NCI-H226 (cell line): ENCODE results near the gene CCHCR1.

ENCODE experiments used
- DNase-seq: peaks from one replicate; pipeline ENCODE4 v3.0.0-alpha.2; 2015

The CCHCR1 gene

DNA sequence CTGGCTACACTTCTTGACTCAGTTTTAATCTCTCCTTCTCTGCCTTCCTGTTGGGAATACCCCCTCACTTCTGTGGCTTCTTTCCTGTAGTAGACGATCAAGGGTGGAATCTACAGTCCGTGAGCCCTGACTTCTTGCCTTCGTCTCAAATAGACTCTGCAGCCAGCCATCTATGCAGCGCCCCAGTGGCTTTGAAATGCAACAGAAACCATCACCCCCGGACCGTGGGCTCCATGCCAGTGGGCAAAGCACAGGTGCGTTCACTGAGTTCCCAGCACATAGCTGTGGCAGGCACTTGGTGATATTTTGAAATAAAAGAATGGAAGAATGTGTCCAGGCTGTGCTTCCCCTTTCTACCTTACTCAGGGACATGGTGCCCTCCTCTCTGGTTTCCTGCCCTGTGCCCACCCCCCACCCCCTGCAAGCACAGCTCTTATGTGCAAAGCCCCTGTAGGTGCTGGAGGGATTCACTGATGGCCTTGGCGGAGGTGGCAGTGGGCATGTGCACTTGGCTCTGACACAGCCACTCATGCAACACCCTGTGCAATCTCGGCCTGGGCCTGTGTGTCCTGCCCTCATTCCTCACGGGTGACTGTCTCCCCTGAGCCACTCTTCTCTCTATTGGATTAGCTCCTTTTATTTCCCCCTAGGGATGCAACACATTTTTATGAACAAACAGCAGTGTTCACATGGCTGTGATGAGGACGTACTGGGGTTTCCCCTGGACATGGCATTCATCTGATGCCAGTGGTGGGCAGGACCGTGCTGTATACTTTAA is 31.8 kb downstream of the CCHCR1 start:
- peak; percentile 56 for DNase-seq

DNA sequence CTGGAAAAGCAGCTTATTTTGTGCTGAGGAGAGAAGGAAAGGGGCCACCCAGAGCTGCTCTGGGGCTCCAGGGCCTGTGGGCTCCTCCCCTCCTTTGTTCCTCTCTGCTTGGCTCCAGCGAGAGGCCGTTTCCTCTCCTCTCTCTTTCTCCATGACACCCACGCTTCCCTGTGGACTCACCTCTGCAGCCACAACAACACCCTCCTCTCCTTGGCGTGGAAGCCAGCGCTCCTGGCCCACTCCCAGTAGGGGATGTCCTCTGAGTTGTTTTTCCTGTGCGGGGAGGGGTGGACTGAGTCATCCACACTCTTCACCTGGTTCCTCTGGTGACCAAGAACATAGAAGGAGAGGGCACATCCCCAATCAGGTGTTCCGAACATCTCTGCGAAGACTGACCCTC is 32.4 kb downstream of the CCHCR1 start:
- peak; percentile 45 for DNase-seq

- DNase-seq = peak; percentile 95
Measured at GRCh38 chr6:31122791-31123706, 34.6 kb downstream of the CCHCR1 start.

DNA sequence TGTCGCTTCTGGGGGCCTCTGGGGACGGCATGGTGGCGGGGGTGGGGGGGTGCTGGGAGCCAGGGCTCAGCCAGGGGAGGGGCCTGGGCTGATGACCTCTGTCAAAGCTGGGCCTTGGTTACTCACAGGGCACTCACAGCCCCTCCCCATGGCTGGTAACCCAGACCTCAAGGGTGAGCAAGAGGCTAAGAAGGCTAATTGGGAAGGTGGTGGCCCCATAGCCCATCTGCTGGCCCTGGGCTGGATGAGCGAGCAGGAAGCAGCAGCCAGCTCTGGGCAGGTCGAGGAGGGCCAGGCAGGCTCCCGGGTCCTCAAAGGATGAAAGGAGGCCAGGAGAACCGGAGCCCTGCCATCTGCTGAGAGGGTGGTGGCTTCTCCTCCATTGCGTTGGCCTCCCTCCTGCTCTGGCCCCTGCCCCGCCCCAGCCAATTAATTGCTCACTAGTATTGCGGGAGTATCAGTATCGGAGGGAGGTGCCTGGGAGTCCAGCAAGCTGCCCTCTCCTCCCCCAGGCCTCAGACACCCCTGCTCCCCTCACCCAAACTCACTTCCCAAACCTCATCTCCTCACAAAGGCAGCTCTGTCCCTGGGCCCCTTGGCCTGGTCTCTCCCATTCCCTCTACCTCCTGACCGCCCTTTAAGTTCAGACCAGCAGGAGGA is 36.3 kb downstream of the CCHCR1 start:
- DNase-seq = no peak

DNA sequence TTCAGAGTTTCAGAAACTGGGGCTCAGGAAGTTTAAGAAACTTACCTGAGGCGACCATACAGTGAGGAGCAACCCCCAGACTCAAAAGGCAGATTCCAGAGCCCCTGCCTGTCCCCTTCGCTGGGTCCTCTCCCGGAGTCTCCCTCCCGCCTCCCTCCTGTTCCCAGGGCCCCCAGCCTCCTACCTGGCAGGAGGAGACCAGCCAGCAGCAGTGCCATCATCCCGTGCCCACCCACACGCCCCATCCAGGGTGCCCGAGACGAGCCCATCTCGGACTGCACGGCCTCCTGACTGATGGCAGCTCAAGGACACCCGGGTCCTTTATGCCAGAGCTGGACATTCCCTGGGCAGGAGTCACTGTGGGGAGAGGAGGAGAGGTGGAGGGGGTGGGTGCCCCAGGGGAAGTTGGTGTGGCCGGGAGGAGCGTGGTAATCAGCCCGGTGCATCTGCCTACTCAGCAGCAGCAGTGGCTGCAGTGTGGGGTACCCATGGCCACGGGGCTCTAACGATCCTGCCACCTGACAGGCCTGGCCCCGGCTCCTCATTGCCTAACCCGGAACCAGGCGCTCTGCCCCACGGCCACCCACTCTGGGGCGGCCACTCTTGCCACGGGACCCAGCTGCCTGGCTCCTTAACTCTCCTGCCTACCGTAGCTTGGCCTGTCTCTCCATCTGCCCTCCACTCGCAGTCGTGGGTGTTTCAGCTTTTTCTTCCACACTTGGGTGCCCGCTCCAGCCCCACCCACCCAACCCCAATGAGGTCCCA is 37.3 kb downstream of the CCHCR1 start, which contains the start of gene CDSN:
Gene CDSN (minus strand): TSS at position 296 of the 765 bp plus-strand sequence. CDS start 27 bp downstream, at position 269.
- no peak for DNase-seq

DNA sequence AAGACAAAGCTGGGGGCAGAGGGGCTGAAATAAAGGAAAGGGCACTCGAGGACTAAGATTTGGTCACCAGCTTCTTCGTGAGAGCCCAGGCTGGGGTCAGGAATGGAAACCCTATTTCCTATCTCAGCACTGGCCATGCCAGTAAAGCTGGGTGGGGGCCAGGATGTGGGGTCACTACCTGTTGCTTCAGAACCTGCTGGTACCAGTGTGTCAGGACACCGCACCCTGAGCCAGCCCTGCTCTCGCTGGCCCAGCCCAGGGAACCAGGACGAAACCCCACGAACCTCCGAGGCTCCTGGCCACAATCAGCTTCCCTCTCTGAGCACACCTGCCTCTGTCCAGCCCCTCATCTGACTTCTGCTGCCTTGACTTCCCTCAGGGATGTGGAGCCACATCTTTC is 39.4 kb downstream of the CCHCR1 start:
- no peak for DNase-seq

DNA sequence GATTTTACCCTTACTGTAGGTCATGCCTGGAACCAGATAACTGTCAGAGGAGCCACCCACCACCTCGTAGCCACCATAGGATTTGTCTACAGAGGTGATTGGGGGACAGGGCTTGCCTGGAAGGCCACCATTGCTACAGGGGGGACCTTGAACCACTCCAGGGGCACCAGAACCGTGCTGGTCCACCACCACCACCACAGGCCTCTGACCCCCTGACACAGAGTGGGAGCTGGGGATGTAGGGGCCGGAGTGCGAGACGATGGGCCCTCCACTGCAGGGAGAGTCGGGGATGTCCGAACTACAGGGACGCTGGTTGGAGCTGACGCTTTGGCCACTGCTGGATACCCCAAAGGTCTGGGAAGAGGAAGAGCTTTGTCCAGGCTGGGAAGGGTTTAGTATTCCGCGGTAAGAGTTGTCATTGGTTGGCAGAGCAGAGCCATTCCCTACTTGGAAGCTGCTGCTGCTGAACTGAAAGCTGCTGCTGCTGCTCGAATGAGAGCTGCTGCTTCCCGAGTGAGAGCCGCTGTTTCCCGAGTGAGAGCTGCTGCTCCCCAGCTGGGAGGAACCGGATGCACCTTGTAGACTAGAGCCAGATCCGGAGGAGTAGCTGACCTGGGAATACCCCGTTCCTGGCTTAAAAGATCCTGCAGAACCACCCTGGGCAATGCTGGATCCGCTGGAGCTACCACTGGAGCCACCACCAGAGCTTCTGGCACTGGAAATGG is 40.8 kb downstream of the CCHCR1 start:
- DNase-seq = no peak

GRCh38 chr6:31115941-31116560 is 41.6 kb downstream of the CCHCR1 start:
- no peak for DNase-seq

DNA sequence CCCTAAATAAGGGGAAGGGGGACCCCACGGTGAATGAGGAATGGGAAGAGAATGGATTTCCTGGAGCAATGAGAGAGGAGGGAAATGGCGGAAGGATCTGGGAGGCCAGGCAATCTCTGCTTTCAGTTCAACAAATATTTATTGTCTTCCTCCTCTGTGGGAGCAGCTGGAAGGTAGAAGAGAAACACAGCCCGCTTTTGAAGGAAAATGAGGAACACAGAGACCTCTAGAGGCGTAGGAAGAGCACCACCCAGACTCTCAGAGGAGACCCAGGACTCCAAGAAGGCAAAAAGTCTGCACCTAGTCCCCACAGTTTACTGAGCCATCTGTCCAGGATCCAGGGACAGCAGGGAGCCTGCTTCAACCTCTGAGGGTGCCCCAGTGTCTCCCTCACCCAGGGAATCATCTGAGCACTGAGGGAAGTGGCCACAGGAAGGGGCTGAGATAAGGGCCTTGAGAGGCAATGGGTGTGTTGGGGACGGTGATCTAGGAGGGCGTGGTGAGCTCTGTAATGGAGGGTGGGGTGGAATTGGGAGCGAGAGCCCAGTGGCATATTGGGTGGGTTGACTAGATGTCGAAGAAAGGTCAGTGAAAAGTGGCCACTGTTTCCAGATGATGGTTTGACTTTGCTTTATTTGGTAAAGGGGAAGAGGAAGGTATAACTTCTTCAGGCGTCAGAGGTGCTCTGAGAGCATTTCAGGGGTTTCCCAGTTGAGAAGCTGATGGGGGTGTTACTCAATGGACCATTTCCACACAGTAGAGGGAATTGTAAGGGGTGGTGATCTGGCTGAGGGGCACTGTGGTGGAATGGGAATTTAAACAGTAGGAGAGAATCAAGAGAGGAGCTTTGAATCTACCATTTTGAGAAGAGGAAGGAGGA is 42.4 kb downstream of the CCHCR1 start:
- peak; percentile 68 for DNase-seq

- peak; percentile 95 for DNase-seq
Measured at GRCh38 chr6:31114541-31114878, 43.1 kb downstream of the CCHCR1 start, which contains the start of gene PSORS1C1. TSS of gene PSORS1C1 (plus strand) at chr6:31114800. CDS start at chr6:31129633, 14,833 bp downstream.

- no peak for DNase-seq
Measured at GRCh38 chr6:31113861-31114540, 43.6 kb downstream of the CCHCR1 start.

DNA sequence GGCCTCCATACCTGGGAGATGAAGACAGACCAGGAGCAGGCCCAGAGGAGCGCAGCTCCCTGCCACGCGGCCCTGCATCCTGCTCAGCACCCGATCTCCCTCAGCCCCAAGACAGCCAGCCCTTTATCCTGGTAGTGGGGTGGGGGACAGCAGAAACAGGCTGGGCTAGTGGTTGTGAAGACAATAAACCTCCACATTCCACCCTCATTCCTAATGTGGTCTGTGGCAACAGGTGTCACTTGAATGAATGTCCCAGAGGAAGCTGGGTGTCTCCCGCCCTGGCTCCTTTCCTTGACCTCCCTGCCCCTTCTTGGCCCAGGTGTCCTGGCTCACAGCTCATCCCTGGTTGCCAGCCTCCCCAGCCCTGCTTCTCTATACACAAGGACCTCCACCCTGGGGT is 45.1 kb downstream of the CCHCR1 start, which contains the start of gene C6orf15:
Gene C6orf15 (minus strand): TSS at position 98 of the 400 bp plus-strand sequence. CDS start 20 bp downstream, at position 78.
- no peak for DNase-seq

DNA sequence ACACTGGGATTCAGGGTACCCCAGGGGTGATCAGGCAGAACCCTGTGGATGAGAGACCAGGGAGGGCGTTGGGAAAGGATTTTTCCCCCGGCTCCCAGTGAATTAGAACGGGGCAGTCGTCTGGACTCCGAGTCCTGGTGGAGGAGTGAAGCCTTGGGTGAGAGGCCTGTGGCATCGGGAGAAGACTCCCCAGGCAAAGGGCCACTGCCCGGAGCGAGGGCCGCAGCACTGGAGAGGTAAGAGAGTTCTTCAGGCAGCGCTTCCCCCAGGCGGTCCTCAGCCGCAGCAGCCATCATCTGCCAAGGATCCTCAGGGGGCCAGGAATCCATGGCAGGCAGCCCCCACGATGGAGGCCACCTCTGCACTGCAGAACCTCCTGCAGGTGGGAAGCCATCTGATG is 45.9 kb downstream of the CCHCR1 start:
- no peak for DNase-seq

DNA sequence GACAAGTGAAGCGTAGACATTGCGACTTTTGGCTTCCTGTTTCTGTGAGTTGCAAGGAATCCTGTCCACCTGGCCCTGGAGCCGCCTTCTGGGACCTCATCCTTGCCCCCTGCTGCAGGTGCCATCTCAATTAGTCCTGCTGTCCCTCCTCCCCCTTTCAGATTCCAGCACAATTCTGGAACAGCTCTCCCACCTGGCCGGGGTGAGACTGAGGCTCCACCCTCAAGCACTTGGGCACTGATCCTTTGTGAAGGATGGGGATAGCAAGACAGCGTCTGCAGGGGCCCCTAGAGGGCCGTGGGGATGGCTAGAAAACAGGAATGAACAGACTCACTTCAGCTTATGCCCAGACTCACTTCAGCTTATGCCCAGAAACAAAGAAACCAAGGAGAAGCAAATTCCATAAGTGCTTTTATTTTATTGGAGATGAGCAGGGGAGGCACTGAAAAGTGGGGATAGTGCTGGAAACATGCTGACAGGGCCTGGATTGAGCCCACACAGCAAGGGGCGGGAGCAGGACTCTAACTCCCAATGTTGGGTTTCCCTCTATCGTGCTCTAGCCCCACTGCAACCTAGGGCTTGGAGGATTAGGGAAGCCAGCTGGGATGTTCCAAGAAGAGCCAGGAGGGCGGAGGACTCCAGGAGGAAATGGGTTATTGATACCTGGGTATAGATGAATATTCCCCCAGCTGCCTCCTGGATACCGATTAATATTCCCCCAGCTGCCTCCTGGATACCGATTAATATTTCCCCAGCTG is 46.6 kb downstream of the CCHCR1 start:
- no peak for DNase-seq

GRCh38 chr6:31107052-31107451 is 50.5 kb downstream of the CCHCR1 start:
- no peak for DNase-seq

- DNase-seq = no peak
Measured at GRCh38 chr6:31103136-31103535, 54.5 kb downstream of the CCHCR1 start.

GRCh38 chr6:31098449-31098938 is 59.1 kb downstream of the CCHCR1 start:
- DNase-seq = no peak

- DNase-seq = no peak
Measured at GRCh38 chr6:31096656-31097055, 60.9 kb downstream of the CCHCR1 start.

- DNase-seq = no peak
Measured at GRCh38 chr6:31096215-31096614, 61.4 kb downstream of the CCHCR1 start.
